Kidney epithelial cell (primary cell): Measurements from ENCODE around the gene EIF3K. TPM values are rescaled to one million over a fixed set of nuclear protein-coding genes. Genes with fewer than 3 reads are reported as not detected.
"Not testable (repeated sequence)": the region's sequence is repeated elsewhere in the genome, so short reads cannot be mapped to it uniquely, and the experiment has no call there.

ENCODE experiments used
- DNase-seq: peaks from one replicate; pipeline ENCODE4 v3.0.0-alpha.2; 2010; ENCODE audit warnings: low read depth
- H3K27me3 ChIP-seq: 2 replicates; pipeline ENCODE4 v1.6.0; 2011; ENCODE audit warnings: low read length; ENCODE audit not compliant: control insufficient read depth, insufficient read depth
- H3K36me3 ChIP-seq: 2 replicates; pipeline ENCODE4 v1.5.1; 2011; ENCODE audit warnings: low read length; ENCODE audit not compliant: control insufficient read depth, insufficient read depth
- H3K4me3 ChIP-seq: 2 replicates; pipeline ENCODE4 v1.5.1; 2011; ENCODE audit warnings: low read depth, mild to moderate bottlenecking, control low read depth, low read length
- total RNA-seq: library from RNA; depleted of rRNA; stranded (reverse); fragments of >200 nt; gene quantifications from 2 replicates; pipeline ENCODE4 v1.2.3, GENCODE V29; 2015
- TF ChIP-seq, protein P1 (sequence below): IDR thresholded peaks from 2 replicates; pipeline ENCODE4 v1.5.1; 2011; ENCODE audit warnings: mild to moderate bottlenecking, moderate library complexity, low read length, control low read depth, inconsistent platforms; ENCODE audit not compliant: insufficient read depth, poor library complexity, severe bottlenecking

Gene EIF3K
- total RNA-seq, 1 donor from 2014 or later, result 653 TPM

DNA sequence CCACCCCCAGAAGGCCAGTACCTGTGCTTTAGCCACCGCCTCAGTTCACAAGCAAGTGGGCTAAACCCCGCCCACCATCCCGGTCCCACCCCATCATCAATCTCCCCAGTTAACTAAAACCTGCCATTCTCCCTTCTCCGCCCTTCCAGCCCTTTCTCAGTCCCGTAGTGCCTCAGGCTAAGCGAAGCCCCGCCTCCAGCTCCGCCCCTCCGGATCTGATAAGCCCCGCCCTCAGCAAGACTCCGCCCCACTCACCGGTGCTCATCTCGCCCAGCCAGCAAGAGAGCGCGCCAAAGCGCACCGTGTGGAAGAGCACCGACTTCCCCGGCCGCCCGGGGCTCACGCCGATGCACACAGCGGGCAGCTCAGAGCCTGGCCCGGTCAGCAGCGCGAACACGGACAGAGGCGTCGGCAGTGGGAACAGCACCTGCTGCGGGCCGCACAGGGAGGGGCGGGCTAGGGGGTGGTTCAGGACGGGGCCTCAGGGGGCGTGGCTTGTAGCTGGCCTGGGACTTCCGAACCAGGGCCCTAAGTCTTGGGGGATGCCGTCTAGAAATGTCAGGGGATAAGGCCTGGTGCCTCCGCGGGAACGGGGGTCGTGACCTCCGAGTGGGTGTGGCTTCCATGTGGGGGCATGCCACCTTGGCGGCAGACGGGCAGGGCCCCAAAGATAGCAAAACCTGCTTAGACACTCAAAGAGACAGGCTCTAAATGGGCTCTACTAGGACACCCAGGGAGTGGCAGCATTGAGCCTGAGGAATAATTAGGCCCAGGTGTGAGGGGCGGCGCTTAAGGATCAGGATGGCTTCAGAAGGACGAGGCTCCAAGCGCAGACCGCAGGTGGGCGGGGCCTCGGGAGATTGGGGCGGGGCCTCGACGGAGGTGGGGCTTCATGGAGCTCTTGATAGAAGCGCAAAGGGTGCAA, 22.7 kb upstream of the EIF3K start:
- H3K4me3 ChIP-seq, result peak overlapping the region; percentile 8
- no peak for DNase-seq
- TF ChIP-seq, protein P1, sequence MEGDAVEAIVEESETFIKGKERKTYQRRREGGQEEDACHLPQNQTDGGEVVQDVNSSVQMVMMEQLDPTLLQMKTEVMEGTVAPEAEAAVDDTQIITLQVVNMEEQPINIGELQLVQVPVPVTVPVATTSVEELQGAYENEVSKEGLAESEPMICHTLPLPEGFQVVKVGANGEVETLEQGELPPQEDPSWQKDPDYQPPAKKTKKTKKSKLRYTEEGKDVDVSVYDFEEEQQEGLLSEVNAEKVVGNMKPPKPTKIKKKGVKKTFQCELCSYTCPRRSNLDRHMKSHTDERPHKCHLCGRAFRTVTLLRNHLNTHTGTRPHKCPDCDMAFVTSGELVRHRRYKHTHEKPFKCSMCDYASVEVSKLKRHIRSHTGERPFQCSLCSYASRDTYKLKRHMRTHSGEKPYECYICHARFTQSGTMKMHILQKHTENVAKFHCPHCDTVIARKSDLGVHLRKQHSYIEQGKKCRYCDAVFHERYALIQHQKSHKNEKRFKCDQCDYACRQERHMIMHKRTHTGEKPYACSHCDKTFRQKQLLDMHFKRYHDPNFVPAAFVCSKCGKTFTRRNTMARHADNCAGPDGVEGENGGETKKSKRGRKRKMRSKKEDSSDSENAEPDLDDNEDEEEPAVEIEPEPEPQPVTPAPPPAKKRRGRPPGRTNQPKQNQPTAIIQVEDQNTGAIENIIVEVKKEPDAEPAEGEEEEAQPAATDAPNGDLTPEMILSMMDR, result no peak

DNA sequence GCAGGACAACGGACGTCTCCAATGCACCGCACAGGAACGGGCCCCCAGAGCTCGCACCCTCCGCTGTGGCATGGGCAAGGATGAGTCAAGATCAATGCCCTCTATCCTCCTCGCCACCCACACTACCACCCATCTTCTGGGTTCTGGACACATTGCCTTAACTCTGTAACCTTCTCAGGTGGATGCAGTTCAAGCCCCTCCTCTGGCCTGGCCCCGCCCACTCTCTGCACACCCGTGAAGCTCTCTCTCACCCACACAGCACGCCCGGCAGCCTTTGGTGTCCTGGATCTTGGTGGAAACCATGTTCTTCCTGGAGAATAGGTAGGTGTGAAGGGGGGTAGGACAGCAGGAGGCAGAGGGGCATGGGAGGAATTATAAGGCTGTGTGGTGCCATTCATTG, 21.9 kb upstream of the EIF3K start:
- Histone ChIP-seq H3K36me3 (no peaks in the 10 kb centered on the region), H3K27me3 (peaks cover 8% of the 10 kb centered on the region), H3K4me3 (no peak overlapping the region)
- TF ChIP-seq, protein P1, result no peak
- no peak for DNase-seq

More for the DNA sequence above, 22.7 kb upstream of the EIF3K start:
- peaks cover 8% of the 10 kb centered on the region for H3K27me3 ChIP-seq
- H3K36me3 ChIP-seq, result no peaks in the 10 kb centered on the region

DNA sequence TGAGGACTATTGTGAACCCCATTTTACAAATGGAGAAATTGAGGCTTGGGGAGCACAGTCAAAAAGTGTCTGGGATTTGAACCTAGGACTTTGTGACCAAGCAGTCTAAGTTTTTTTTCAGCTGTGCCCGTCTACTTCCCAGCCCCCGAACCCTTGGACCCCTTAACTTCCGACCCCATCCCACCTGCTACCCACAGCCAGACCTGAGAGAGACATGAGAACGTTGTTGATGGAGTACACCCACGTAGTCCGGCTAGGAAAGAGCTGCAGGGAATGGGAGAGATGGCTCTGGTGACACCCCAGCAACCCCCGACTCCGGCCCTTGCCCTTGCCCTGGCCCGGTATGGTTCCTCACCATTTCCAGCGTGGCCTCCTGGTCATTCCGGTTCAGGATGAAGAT, 19.3 kb upstream of the EIF3K start:
- DNase-seq, result no peak
- Histone ChIP-seq H3K27me3 (peaks cover 8% of the 10 kb centered on the region), H3K4me3 (no peak overlapping the region), H3K36me3 (no peaks in the 10 kb centered on the region)
- TF ChIP-seq, protein P1, result no peak

DNA sequence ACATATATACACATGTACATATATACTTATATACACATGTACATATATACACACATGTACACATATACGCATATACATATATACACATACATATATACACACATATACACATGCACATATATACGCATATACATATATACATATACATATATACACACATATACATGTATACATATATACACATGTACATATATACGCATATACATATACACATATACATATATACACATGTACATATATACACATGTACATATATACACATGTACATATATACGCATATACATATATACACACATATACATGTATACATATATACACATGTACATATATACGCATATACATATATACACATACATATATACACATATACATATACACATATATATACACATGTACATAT, 16.1 kb upstream of the EIF3K start:
- DNase-seq, H3K4me3 ChIP-seq, H3K36me3 ChIP-seq, H3K27me3 ChIP-seq: not testable (repeated sequence)

DNA sequence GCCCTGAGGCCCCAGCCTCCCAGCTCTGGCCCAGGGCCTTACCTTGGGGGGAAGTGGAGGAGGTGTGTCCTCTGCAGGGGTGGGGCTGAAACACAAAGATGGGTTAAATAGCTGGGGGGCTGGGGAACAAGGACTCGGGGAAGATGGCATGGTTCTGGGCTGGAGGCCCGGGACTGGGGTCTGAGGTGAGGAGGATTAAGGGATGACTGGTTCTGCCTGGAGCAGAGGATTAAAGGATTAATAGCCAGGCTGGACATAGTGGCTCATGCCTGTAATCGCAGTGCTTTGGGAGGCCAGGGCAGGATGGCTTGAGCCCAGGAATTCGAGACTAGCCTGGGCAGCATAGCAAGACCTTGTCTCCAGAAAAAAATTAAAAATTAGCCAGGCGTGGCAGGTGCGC, 12.9 kb upstream of the EIF3K start:
- H3K36me3 ChIP-seq, result no peaks in the 10 kb centered on the region
- TF ChIP-seq, protein P1, result no peak
- no peaks in the 10 kb centered on the region for H3K27me3 ChIP-seq
- DNase-seq, result no peak
- H3K4me3 ChIP-seq, result no peak overlapping the region

DNA sequence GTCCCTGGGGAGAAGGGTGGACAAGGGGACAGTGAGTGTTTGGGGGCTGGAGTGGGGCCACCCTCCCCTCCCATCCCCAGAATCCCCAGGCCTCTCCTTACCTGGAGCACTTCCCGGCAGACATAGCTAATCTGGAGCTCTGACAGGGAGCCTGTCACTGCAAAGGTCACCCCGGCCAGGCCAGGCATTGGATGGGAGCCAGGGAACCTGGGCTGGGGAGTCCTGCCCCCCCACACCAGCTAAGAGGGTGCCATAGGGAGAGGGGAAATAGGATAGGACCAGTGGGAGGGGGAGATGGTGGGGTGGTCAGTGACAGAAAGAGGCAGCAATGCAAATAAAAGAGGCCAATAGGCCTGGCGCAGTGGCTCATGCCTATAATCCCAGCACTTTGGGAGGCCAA, 4.7 kb upstream of the EIF3K start:
- Histone ChIP-seq H3K27me3 (peaks cover 3% of the 10 kb centered on the region), H3K36me3 (no peaks in the 10 kb centered on the region), H3K4me3 (no peak overlapping the region)
- DNase-seq, result no peak
- TF ChIP-seq, protein P1, result no peak
